Kidney epithelial cell (primary cell): ENCODE data around the gene CDYL. TPM values are rescaled to one million over a fixed set of nuclear protein-coding genes. Genes with fewer than 3 reads are reported as not detected.

Experiments used
- DNase-seq: peaks from one replicate; pipeline ENCODE4 v3.0.0-alpha.2; 2010; ENCODE audit warnings: low read depth
- H3K27me3 ChIP-seq: 2 replicates; pipeline ENCODE4 v1.6.0; 2011; ENCODE audit warnings: low read length; ENCODE audit not compliant: control insufficient read depth, insufficient read depth
- H3K36me3 ChIP-seq: 2 replicates; pipeline ENCODE4 v1.5.1; 2011; ENCODE audit warnings: low read length; ENCODE audit not compliant: control insufficient read depth, insufficient read depth
- H3K4me3 ChIP-seq: 2 replicates; pipeline ENCODE4 v1.5.1; 2011; ENCODE audit warnings: low read depth, mild to moderate bottlenecking, control low read depth, low read length
- total RNA-seq: library from RNA; depleted of rRNA; stranded (reverse); fragments of >200 nt; gene quantifications from 2 replicates; pipeline ENCODE4 v1.2.3, GENCODE V29; 2015
- TF ChIP-seq, protein P1 (sequence below): IDR thresholded peaks from 2 replicates; pipeline ENCODE4 v1.5.1; 2011; ENCODE audit warnings: mild to moderate bottlenecking, moderate library complexity, low read length, control low read depth, inconsistent platforms; ENCODE audit not compliant: insufficient read depth, poor library complexity, severe bottlenecking

CDYL gene
- total RNA-seq, 1 donor from 2014 or later, result 46.7 TPM

- TF ChIP-seq, protein P1, sequence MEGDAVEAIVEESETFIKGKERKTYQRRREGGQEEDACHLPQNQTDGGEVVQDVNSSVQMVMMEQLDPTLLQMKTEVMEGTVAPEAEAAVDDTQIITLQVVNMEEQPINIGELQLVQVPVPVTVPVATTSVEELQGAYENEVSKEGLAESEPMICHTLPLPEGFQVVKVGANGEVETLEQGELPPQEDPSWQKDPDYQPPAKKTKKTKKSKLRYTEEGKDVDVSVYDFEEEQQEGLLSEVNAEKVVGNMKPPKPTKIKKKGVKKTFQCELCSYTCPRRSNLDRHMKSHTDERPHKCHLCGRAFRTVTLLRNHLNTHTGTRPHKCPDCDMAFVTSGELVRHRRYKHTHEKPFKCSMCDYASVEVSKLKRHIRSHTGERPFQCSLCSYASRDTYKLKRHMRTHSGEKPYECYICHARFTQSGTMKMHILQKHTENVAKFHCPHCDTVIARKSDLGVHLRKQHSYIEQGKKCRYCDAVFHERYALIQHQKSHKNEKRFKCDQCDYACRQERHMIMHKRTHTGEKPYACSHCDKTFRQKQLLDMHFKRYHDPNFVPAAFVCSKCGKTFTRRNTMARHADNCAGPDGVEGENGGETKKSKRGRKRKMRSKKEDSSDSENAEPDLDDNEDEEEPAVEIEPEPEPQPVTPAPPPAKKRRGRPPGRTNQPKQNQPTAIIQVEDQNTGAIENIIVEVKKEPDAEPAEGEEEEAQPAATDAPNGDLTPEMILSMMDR, result no peak
- Histone ChIP-seq H3K27me3 (no peaks in the 10 kb centered on the region), H3K36me3 (no peaks in the 10 kb centered on the region), H3K4me3 (no peak overlapping the region)
- peak; percentile 78 for DNase-seq
Observed at GRCh38 chr6:4941782-4942672, 165.8 kb downstream of the CDYL start.

- Histone ChIP-seq H3K36me3 (no peaks in the 10 kb centered on the region), H3K4me3 (no peak overlapping the region), H3K27me3 (no peaks in the 10 kb centered on the region)
- DNase-seq, result no peak
- TF ChIP-seq, protein P1, result no peak
Observed at GRCh38 chr6:4942673-4943009, 166.4 kb downstream of the CDYL start.

DNA sequence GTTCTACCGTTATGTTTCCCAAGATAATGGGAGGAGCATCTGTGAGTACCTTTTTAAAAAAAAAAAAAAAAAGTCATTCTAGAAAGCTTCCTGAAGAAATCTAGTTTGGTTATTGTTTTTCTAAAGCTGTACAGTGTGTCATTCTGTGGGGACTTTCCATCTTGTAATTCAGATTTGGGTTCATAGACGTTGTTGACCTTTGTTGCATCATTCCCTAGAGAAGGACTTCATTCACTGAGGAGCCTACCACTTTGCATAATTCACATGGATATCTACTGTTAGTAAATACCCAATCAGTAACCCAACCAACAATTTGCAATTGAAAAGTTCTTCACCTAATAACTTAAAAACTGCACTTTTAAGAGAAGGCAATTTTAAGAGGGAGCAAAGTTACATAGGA is 167.5 kb downstream of the CDYL start:
- TF ChIP-seq, protein P1, result no peak
- Histone ChIP-seq H3K27me3 (no peaks in the 10 kb centered on the region), H3K36me3 (no peaks in the 10 kb centered on the region), H3K4me3 (no peak overlapping the region)
- DNase-seq, result no peak

- TF ChIP-seq, protein P1, result no peak
- Histone ChIP-seq H3K27me3 (no peaks in the 10 kb centered on the region), H3K4me3 (no peak overlapping the region), H3K36me3 (no peaks in the 10 kb centered on the region)
- no peak for DNase-seq
Observed at GRCh38 chr6:4944325-4944724, 168.1 kb downstream of the CDYL start.

- DNase-seq, result no peak
- H3K27me3 ChIP-seq, result no peaks in the 10 kb centered on the region
- TF ChIP-seq, protein P1, result no peak
- no peaks in the 10 kb centered on the region for H3K36me3 ChIP-seq
- no peak overlapping the region for H3K4me3 ChIP-seq
Observed at GRCh38 chr6:4946521-4946920, 170.3 kb downstream of the CDYL start.

DNA sequence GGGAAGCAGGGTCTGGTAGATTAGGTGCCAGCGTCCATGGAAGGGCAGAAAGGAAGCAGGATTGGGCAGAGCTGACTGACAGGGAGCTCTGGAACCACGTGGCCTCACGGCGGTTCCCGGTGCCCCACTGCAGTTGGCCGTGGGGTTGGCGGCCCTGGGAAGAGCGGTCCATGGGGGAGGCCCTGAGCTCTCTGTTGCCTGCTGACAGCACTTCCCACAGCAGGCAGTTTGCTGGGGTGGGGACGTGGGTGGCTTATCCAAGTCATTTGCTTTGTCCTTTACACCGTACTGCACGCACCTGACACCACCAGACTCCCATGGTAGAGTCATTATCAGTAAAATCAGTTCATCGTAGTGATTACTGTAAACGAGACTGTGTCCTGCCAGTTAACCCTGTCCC is 171.5 kb downstream of the CDYL start:
- Histone ChIP-seq H3K36me3 (no peaks in the 10 kb centered on the region), H3K4me3 (no peak overlapping the region), H3K27me3 (no peaks in the 10 kb centered on the region)
- TF ChIP-seq, protein P1, result no peak
- DNase-seq, result no peak
